GM19452 (cell line): ENCODE results near the gene TBC1D14.
"Not testable (repeated sequence)": the region's sequence is repeated elsewhere in the genome, so short reads cannot be mapped to it uniquely, and the experiment has no call there.

Experiments used
- ATAC-seq: cut with Tn5 transposase; IDR thresholded peaks from one replicate; pipeline ENCODE4 v1.9.1; 2021; ENCODE audit not compliant: unreplicated experiment

Gene TBC1D14

DNA sequence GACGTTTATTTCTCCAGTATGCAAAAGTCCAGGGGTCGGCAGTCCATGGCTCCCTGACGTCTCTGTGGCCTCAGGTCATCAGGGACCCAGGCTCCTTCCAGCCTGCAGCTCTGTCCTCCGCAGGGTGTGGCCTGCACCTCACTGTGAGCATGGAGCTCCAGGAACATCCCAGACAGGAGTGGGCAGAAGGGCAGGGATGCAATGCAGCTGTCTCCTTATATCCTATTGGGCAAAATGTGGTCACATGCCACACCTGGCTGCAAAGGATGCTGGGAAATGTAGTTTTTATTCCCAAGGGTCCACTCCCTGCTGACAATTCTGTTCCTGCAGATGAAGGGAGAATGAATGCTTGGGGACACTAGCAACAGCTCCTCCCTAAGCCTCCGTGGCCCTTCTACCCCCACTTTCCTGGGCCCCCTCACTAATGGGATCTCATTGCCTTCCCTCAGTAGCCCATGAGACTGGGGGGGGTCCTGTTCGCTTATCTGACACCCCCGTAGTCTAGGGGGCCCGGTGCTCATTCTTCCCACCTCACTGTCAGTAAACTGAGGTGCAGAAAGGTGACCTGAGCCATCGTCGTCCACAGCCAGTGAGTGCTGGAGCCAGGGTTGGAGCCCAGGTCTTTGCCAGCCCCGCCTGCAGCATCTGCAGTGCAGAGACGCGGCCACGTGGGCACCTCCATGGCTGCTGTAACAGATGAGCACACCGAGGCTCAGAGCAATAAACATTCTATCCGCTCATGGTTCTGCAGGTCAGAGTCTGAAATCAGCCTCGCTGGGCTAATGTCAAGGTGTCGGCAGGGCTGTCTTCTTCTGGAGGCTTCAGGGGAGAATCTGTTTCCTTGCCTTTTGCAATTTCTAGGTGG lies 164.1 kb downstream of the TBC1D14 start:
- no peak for ATAC-seq

- no peak for ATAC-seq
Measured at GRCh38 chr4:7074426-7074825, 164.8 kb downstream of the TBC1D14 start.

GRCh38 chr4:7075962-7076695 lies 166.5 kb downstream of the TBC1D14 start:
- ATAC-seq, result no peak

DNA sequence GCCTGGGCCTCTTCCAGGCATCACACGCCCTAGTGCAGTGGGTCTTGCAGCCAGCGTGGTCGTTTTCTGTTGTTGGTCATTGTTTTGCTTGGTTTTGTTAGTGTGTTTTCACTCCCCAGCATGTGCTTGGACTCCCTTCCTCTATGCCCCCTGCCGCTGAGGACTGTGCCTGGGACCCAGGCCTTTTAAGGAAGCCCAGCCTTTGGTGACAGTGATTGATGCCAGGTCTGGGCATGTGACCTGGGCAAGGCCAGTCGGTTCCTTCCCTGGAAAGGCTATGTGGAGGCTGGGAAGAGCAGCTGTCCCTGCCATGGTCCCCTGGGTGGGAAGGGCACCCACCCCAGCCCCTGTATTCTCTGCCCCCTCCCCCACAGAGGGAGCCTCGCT lies 167.1 kb downstream of the TBC1D14 start:
- no peak for ATAC-seq

- no peak for ATAC-seq
Measured at GRCh38 chr4:7077371-7077770, 167.7 kb downstream of the TBC1D14 start.

GRCh38 chr4:7078025-7078424 lies 168.4 kb downstream of the TBC1D14 start:
- no peak for ATAC-seq

- not testable (repeated sequence) for ATAC-seq
Measured at GRCh38 chr4:7079483-7079882, 169.9 kb downstream of the TBC1D14 start.

- not testable (repeated sequence) for ATAC-seq
Measured at GRCh38 chr4:7079909-7080308, 170.3 kb downstream of the TBC1D14 start.
